Activated CD4-positive, alpha-beta memory T cell treated with anti-CD3 and anti-CD28 coated beads for 36 hours (primary cell): ENCODE results near the gene PLEKHA5. TPM values are rescaled to one million over a fixed set of nuclear protein-coding genes. Genes with fewer than 3 reads are reported as not detected.

Experiments
- CTCF ChIA-PET: fragments of 350-600 bp; sonication (Branson Sonifier 250); formaldehyde crosslinking; loops from one replicate; lab custom pipeline; 2021; ENCODE audit warnings: antibody characterized with exemption, inconsistent platforms; lab: Charles Lee
- POLR2A ChIA-PET: fragments of 350-600 bp; sonication (Branson Sonifier 250); formaldehyde crosslinking; loops from one replicate; lab custom pipeline; 2021; ENCODE audit warnings: antibody characterized with exemption; lab: Charles Lee
- DNase-seq: peaks from one replicate; pipeline ENCODE4 v3.0.0-alpha.2; 2020
- H3K27ac Mint-ChIP-seq: one replicate; pipeline ENCODE4 v1.8.0; 2021; ENCODE audit warnings: mixed read lengths
- H3K27me3 Mint-ChIP-seq: one replicate; pipeline ENCODE4 v1.8.0; 2021; ENCODE audit warnings: mixed read lengths
- H3K36me3 Mint-ChIP-seq: one replicate; pipeline ENCODE4 v1.8.0; 2021; ENCODE audit warnings: mixed read lengths
- H3K4me1 Mint-ChIP-seq: one replicate; pipeline ENCODE4 v1.8.0; 2021; ENCODE audit warnings: low read depth, mixed read lengths
- H3K4me3 Mint-ChIP-seq: one replicate; pipeline ENCODE4 v1.8.0; 2021; ENCODE audit warnings: mild to moderate bottlenecking, mixed read lengths
- H3K9me3 Mint-ChIP-seq: one replicate; pipeline ENCODE4 v1.8.0; 2021; ENCODE audit warnings: mixed read lengths
- intact Hi-C: fragments of 100-400 bp; cut with micrococcal nuclease; formaldehyde crosslinking; loops from one replicate; pipeline ENCODE4 v1.15.1; 2023
- total RNA-seq, 2 experiments: library from RNA; stranded (reverse); gene quantifications; one replicate each; pipeline ENCODE4 v1.2.3, GENCODE V29; 2021

The PLEKHA5 gene
- total RNA-seq, 2 experiments from 2014 or later, result 6.6 to 7.4 TPM

DNA sequence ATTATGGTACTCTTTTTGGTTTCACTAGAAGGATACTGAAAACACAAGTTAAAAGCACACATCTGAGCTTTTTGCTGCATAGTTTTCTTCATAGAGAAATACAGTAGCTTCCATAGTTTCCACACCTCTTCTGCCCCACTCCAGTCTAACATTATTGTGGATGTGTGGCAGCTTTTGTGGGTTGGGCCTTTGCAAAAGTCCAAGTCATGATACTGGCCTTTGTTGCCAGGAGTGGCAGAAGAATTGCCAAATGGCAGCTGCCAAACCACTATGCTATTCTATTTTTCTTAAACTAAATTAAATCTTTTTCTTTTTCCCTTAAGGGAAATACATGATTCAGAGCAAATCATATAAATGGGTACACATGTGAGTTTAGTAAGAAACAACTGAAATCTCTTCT, 114.8 kb downstream of the PLEKHA5 start:
- Mint-ChIP-seq H3K27me3 (no peaks in the 10 kb centered on the region), H3K9me3 (no peaks in the 10 kb centered on the region), H3K27ac (no peak overlapping the region), H3K4me1 (no peaks in the 10 kb centered on the region), H3K4me3 (no peak overlapping the region), H3K36me3 (no peaks in the 10 kb centered on the region)
- intact Hi-C loops, result no loop called here
- ChIA-PET CTCF (no interaction called here), POLR2A (no interaction called here)
- no peak for DNase-seq

DNA sequence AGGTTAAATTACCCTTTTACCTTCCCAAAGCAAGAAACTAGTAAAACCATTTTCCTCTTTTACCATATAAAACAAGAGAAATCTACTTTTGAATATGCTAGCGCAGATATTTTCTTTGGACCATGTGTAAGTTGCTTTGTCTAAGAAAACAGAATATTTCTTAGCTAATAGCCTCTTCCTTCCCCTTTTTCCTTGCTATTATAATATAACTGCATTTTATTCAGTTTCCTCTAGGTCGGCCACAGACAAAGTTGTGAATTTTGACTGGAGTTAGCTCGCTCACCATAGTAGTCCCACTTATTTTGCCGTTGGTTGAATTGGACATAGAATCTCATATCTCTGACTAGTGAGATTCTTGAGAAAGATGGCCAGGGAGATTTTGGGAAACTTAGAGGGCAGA, 115.6 kb downstream of the PLEKHA5 start:
- ChIA-PET CTCF (no interaction called here), POLR2A (no interaction called here)
- H3K27ac Mint-ChIP-seq, result no peak overlapping the region

DNA sequence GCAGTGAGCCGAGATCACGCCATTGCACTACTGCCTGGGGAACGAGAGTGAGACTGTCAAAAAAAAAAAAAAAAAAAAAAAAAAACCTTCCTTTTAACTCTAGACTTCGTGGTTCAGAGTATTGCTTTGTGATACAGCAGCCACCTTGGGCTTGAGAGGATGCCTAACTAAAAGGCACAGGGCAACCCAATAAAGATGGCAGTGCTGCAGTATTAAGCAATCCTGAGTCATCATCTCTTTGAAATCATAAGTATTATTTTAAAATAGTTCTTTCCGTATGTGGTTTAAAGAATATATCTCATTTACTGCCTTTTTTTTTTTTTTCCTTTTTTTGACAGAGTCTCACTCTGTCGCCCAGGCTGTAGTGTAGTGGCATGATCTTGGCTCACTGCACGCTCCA, 116.1 kb downstream of the PLEKHA5 start:
- Mint-ChIP-seq H3K36me3 (no peaks in the 10 kb centered on the region), H3K4me3 (no peak overlapping the region), H3K9me3 (no peaks in the 10 kb centered on the region), H3K27ac (no peak overlapping the region), H3K4me1 (no peaks in the 10 kb centered on the region), H3K27me3 (no peaks in the 10 kb centered on the region)
- DNase-seq, result no peak
- CTCF ChIA-PET, result no interaction called here
- intact Hi-C loops, result no loop called here
- POLR2A ChIA-PET, result no interaction called here

More for the DNA sequence above, 115.6 kb downstream of the PLEKHA5 start:
- DNase-seq, result no peak
- intact Hi-C loops, result no loop called here
- H3K27me3 Mint-ChIP-seq, result no peaks in the 10 kb centered on the region
- no peaks in the 10 kb centered on the region for H3K36me3 Mint-ChIP-seq
- H3K4me1 Mint-ChIP-seq, result no peaks in the 10 kb centered on the region
- H3K9me3 Mint-ChIP-seq, result no peaks in the 10 kb centered on the region
- no peak overlapping the region for H3K4me3 Mint-ChIP-seq

GRCh38 chr12:19246933-19247332, 117.4 kb downstream of the PLEKHA5 start:
- POLR2A ChIA-PET, result no interaction called here

GRCh38 chr12:19248929-19249602, 119.5 kb downstream of the PLEKHA5 start:
- H3K36me3 Mint-ChIP-seq, result no peaks in the 10 kb centered on the region
- no peaks in the 10 kb centered on the region for H3K9me3 Mint-ChIP-seq
- H3K27me3 Mint-ChIP-seq, result no peaks in the 10 kb centered on the region
- H3K27ac Mint-ChIP-seq, result no peak overlapping the region
- CTCF ChIA-PET, result no interaction called here
- no peak for DNase-seq
- intact Hi-C loops, result no loop called here
- no peak overlapping the region for H3K4me3 Mint-ChIP-seq
- H3K4me1 Mint-ChIP-seq, result no peaks in the 10 kb centered on the region
- POLR2A ChIA-PET, result no interaction called here

More at GRCh38 chr12:19246933-19247332, 117.4 kb downstream of the PLEKHA5 start:
- CTCF ChIA-PET, result no interaction called here
- Mint-ChIP-seq H3K4me3 (no peak overlapping the region), H3K36me3 (no peaks in the 10 kb centered on the region), H3K27ac (no peak overlapping the region), H3K4me1 (no peaks in the 10 kb centered on the region), H3K9me3 (no peaks in the 10 kb centered on the region), H3K27me3 (no peaks in the 10 kb centered on the region)
- no peak for DNase-seq
- intact Hi-C loops, result no loop called here

DNA sequence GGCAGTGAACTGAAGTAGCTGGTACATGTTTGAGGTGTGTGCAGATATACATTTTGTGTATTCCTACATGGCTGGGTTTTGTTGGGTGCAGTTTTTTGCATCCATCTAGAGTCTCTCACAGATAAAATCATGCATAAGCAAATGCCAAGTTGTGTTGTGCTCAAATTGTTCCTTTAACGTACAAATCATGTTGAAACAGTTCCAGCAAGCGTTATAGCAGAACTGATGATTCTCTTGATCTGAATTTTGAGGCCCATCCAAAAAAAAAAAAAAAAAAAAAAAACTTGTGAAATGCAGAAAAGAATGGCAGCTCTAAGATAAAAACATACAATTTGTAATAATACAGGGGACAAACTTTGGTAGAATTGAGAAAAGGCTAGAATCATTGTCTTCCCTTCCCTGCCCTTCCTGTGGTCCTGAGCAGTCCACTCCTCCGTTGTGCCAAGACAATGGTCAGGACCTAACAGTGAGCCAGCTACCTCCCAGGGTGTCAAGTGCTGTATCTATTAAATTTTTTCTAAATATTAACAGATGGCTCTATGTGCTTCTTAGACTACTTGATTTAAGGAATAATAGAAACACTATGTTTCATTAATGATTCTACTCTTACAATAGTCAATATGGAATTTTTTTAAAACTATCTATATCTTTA, 122.1 kb downstream of the PLEKHA5 start:
- no peak overlapping the region for H3K27ac Mint-ChIP-seq
- no peak overlapping the region for H3K4me3 Mint-ChIP-seq
- no peak for DNase-seq
- no peaks in the 10 kb centered on the region for H3K36me3 Mint-ChIP-seq
- H3K27me3 Mint-ChIP-seq, result no peaks in the 10 kb centered on the region
- intact Hi-C loops, result no loop called here
- no peaks in the 10 kb centered on the region for H3K9me3 Mint-ChIP-seq
- POLR2A ChIA-PET, result no interaction called here
- H3K4me1 Mint-ChIP-seq, result no peaks in the 10 kb centered on the region
- CTCF ChIA-PET, result no interaction called here

GRCh38 chr12:19260135-19260534, 130.6 kb downstream of the PLEKHA5 start:
- DNase-seq, result no peak
- CTCF ChIA-PET, result no interaction called here
- Mint-ChIP-seq H3K9me3 (no peaks in the 10 kb centered on the region), H3K36me3 (no peaks in the 10 kb centered on the region), H3K27ac (no peak overlapping the region), H3K4me3 (no peak overlapping the region), H3K27me3 (no peaks in the 10 kb centered on the region), H3K4me1 (no peaks in the 10 kb centered on the region)
- POLR2A ChIA-PET, result interaction anchor here (0.6 kb wide), 1 partner anchor 23 kb away, joined by 4 read pairs; no protein-coding TSS in a partner anchor
- intact Hi-C loops, result no loop called here

DNA sequence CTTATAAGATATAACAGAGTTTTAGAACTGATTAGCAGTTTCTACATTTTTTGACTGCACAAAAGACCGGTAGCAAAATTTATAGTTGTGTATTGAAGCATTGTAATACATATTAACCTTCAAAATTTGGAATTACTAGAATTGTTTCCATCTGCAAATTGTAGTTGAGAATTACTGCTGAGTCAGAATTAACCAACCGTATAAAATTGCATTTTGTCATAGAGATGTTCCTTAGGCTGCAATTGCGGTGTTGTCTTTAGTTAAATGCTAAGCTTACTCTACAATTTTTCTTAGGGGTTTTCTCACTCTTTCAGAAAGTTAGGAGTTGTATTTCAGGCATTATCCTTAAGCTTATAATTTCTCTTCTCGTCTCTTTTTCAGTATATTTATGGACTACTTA, 132.2 kb downstream of the PLEKHA5 start:
- H3K36me3 Mint-ChIP-seq, result no peaks in the 10 kb centered on the region
- DNase-seq, result no peak
- ChIA-PET POLR2A (no interaction called here), CTCF (no interaction called here)
- intact Hi-C loops, result no loop called here
- H3K4me1 Mint-ChIP-seq, result no peaks in the 10 kb centered on the region
- no peaks in the 10 kb centered on the region for H3K27me3 Mint-ChIP-seq
- H3K4me3 Mint-ChIP-seq, result no peak overlapping the region
- H3K27ac Mint-ChIP-seq, result no peak overlapping the region
- no peaks in the 10 kb centered on the region for H3K9me3 Mint-ChIP-seq

GRCh38 chr12:19263672-19264071, 134.1 kb downstream of the PLEKHA5 start:
- Mint-ChIP-seq H3K9me3 (no peaks in the 10 kb centered on the region), H3K4me1 (no peaks in the 10 kb centered on the region)
- POLR2A ChIA-PET, result no interaction called here

DNA sequence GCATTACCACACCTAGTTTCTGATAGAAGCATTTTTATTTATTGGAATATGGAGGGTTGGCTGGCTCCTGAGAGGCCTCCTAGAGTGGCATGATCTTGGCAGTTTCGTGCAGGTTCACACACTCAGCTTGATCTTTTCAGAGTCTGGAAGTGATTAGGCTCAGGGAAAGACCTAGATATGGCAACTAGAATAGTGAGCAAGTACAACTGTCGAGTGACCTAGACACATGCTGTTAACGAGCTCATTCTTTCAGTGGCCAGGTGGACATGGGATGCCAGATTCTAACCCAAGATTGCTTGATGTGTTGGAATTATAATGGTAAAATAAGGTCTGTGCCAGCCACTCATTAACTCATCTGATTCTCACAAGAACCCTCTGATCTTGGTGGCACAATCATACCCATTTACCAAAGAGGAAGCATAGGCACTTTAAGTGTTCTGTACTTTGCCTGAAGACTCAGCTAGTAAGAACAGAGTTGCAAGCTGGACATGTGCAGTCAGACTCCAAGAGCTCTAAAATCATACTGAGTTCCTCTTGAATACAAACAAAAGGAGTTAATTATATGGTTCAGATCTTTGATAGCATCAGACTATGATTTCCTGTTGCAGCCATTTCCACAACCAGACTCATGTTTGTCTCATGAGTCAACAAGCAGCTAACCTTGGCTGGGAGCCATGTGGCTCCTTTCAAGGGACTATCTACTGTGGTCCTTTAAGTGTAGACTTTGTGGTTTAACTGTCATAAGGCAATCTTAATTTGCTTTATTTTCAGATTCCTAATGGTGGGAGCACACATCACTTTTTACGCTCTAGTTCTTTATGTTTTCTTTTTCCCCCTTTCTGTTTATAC, 144.2 kb downstream of the PLEKHA5 start:
- Mint-ChIP-seq H3K27me3 (no peaks in the 10 kb centered on the region), H3K4me3 (no peak overlapping the region), H3K9me3 (no peaks in the 10 kb centered on the region), H3K36me3 (peaks cover 4% of the 10 kb centered on the region), H3K4me1 (peaks cover 22% of the 10 kb centered on the region), H3K27ac (peak overlapping the region; percentile 51)
- DNase-seq, result peak; percentile 69
- POLR2A ChIA-PET, result no interaction called here
- intact Hi-C loops, result no loop called here
- CTCF ChIA-PET, result no interaction called here

More at GRCh38 chr12:19263672-19264071, 134.1 kb downstream of the PLEKHA5 start:
- no peak overlapping the region for H3K27ac Mint-ChIP-seq
- intact Hi-C loops, result no loop called here
- H3K27me3 Mint-ChIP-seq, result no peaks in the 10 kb centered on the region
- DNase-seq, result no peak
- CTCF ChIA-PET, result no interaction called here
- H3K36me3 Mint-ChIP-seq, result no peaks in the 10 kb centered on the region
- H3K4me3 Mint-ChIP-seq, result no peak overlapping the region

GRCh38 chr12:19276767-19277166, 147.2 kb downstream of the PLEKHA5 start:
- ChIA-PET CTCF (interaction anchor here (1.8 kb wide), 1 partner anchor 12 kb away, joined by 8 read pairs; no protein-coding TSS in a partner anchor), POLR2A (no interaction called here)
- no peaks in the 10 kb centered on the region for H3K27me3 Mint-ChIP-seq
- intact Hi-C loops, result no loop called here
- H3K27ac Mint-ChIP-seq, result no peak overlapping the region
- H3K36me3 Mint-ChIP-seq, result peaks cover 4% of the 10 kb centered on the region
- no peak for DNase-seq
- H3K4me1 Mint-ChIP-seq, result peaks cover 21% of the 10 kb centered on the region
- no peaks in the 10 kb centered on the region for H3K9me3 Mint-ChIP-seq
- H3K4me3 Mint-ChIP-seq, result no peak overlapping the region

- intact Hi-C loops, result no loop called here
- CTCF ChIA-PET, result interaction anchor here (1.8 kb wide), 1 partner anchor 11 kb away, joined by 8 read pairs; no protein-coding TSS in a partner anchor
- Mint-ChIP-seq H3K4me1 (peaks cover 19% of the 10 kb centered on the region), H3K36me3 (peaks cover 4% of the 10 kb centered on the region), H3K9me3 (no peaks in the 10 kb centered on the region), H3K27me3 (no peaks in the 10 kb centered on the region), H3K4me3 (no peak overlapping the region), H3K27ac (no peak overlapping the region)
- no peak for DNase-seq
- POLR2A ChIA-PET, result no interaction called here
Measured at GRCh38 chr12:19277711-19278110, 148.2 kb downstream of the PLEKHA5 start.
